ENCODE measurements around the gene JMJD6. TPM values are rescaled to one million over a fixed set of nuclear protein-coding genes. Genes with fewer than 3 reads are reported as not detected.

The JMJD6 gene
- total and polyA plus RNA-seq, 9 of the 15 experiments (the other 6 are each of a cell fraction or from before 2014, with no cell fraction given): 2.5 to 52.3 (median 36.3) TPM

DNA sequence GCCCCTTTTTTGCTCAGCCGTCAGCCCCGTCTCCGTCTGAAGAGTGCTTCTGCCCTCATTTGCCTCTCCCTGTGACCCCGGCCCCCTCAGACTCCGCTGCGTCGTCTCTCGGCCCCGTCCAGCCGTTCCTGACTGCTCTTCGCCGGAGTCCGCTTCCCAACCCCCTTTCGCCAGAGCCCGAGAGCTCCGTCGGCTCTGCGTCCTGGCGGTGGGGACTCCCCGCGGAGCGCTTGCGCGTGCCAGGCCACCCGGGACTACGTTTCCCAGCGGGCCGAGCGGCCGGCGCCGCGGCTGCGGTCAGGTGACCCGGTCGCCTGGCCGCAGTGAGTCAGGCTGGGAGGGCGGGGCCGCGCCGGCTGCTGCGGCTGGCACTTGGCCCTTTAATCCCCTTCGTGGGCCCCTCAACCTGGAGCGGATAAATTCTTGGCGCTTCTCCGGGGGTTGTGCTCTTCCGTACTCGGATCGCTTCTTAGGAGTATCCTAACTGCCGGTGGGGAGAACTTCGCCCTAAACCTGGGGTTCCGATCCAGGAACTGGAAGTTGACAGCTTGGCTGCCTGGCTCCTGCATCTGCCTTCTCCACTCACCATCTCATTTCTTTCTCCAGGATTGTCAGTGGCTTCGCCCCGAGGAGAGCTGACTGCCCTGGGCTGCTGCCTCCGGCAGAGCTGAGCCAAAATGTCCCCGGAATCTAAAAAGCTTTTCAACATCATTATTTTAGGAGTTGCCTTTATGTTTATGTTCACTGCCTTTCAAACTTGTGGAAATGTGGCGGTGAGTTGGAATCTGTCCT, 11.5 kb upstream of the JMJD6 start, which contains the start of gene MFSD11 (continued):
- TF ChIP-seq SIX5 (IDR thresholded peaks at IDR 0.05; ENCODE audit: borderline replicate concordance in 1 of 2, insufficient read depth in 1 of 2, low read depth in 1 of 2, low read length in 2 of 2) (peak; percentile 74 to 78), PHF8 (IDR thresholded peaks at IDR 0.05; ENCODE audit: borderline replicate concordance, low read length) (peak; percentile 76; the same call in 1 of the 2 replicates), SIRT6 (IDR thresholded peaks at IDR 0.05; ENCODE audit: low read depth, low read length) (no peak), SRSF9 (IDR thresholded peaks at IDR 0.05; ENCODE audit: borderline replicate concordance, low read depth, low read length) (no peak), ZNF79 (CRISPR knock-in tag; IDR thresholded peaks at IDR 0.05; ENCODE audit: low read depth) (no peak), SRF (CRISPR knock-in tag; IDR thresholded peaks at IDR 0.05) (no peak), TGIF2 (CRISPR knock-in tag; IDR thresholded peaks at IDR 0.05) (0 out of 2 replicates have a peak, but pooled peaks have one; percentile 75), HDAC8 (tag; IDR thresholded peaks at IDR 0.05) (peak; percentile 26; the same call in 1 of the 2 replicates), STAT5A (IDR thresholded peaks at IDR 0.05; ENCODE audit: borderline replicate concordance, low read length) (no peak), MIER1 (IDR thresholded peaks at IDR 0.05; ENCODE audit: low read depth) (no peak), MCM2 (IDR thresholded peaks at IDR 0.05; ENCODE audit: low read depth) (no peak), ASH1L (IDR thresholded peaks at IDR 0.05; ENCODE audit: borderline replicate concordance, low read depth, partially characterized antibody) (no peak), ILF3 (IDR thresholded peaks at IDR 0.05; ENCODE audit: borderline replicate concordance) (no peak), ZFPM2 (CRISPR knock-in tag; IDR thresholded peaks at IDR 0.05) (no peak), ZNF668 (CRISPR knock-in tag; IDR thresholded peaks at IDR 0.05) (no peak), TAF1 (IDR thresholded peaks at IDR 0.05; ENCODE audit: control insufficient read depth, extremely low read depth, insufficient read depth, low read length, severe bottlenecking) (peak; percentile 54), HOXB6 (CRISPR knock-in tag; IDR thresholded peaks at IDR 0.05; ENCODE audit: borderline replicate concordance) (peak; percentile 50; the same call in 1 of the 2 replicates)
- TF ChIP-seq, protein P1, sequence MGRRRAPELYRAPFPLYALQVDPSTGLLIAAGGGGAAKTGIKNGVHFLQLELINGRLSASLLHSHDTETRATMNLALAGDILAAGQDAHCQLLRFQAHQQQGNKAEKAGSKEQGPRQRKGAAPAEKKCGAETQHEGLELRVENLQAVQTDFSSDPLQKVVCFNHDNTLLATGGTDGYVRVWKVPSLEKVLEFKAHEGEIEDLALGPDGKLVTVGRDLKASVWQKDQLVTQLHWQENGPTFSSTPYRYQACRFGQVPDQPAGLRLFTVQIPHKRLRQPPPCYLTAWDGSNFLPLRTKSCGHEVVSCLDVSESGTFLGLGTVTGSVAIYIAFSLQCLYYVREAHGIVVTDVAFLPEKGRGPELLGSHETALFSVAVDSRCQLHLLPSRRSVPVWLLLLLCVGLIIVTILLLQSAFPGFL (CRISPR knock-in tag; IDR thresholded peaks at IDR 0.05): peak; percentile 77; the same call in 1 of the 2 replicates
- TF ChIP-seq, protein P2, sequence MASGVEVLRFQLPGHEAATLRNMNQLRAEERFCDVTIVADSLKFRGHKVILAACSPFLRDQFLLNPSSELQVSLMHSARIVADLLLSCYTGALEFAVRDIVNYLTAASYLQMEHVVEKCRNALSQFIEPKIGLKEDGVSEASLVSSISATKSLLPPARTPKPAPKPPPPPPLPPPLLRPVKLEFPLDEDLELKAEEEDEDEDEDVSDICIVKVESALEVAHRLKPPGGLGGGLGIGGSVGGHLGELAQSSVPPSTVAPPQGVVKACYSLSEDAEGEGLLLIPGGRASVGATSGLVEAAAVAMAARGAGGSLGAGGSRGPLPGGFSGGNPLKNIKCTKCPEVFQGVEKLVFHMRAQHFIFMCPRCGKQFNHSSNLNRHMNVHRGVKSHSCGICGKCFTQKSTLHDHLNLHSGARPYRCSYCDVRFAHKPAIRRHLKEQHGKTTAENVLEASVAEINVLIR (CRISPR knock-in tag; IDR thresholded peaks at IDR 0.05): 0 out of 2 replicates have a peak, but pooled peaks have one; percentile 40
- TF ChIP-seq, protein P3, sequence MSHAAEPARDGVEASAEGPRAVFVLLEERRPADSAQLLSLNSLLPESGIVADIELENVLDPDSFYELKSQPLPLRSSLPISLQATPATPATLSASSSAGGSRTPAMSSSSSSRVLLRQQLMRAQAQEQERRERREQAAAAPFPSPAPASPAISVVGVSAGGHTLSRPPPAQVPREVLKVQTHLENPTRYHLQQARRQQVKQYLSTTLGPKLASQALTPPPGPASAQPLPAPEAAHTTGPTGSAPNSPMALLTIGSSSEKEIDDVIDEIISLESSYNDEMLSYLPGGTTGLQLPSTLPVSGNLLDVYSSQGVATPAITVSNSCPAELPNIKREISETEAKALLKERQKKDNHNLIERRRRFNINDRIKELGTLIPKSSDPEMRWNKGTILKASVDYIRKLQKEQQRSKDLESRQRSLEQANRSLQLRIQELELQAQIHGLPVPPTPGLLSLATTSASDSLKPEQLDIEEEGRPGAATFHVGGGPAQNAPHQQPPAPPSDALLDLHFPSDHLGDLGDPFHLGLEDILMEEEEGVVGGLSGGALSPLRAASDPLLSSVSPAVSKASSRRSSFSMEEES (CRISPR knock-in tag; IDR thresholded peaks at IDR 0.05): peak; percentile 93
- TF ChIP-seq, protein P4, sequence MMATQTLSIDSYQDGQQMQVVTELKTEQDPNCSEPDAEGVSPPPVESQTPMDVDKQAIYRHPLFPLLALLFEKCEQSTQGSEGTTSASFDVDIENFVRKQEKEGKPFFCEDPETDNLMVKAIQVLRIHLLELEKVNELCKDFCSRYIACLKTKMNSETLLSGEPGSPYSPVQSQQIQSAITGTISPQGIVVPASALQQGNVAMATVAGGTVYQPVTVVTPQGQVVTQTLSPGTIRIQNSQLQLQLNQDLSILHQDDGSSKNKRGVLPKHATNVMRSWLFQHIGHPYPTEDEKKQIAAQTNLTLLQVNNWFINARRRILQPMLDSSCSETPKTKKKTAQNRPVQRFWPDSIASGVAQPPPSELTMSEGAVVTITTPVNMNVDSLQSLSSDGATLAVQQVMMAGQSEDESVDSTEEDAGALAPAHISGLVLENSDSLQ (IDR thresholded peaks at IDR 0.05): peak; percentile 64
